Pancreas (tissue), 10 donors: ENCODE results near the gene PTPRG. TPM values are rescaled to one million over a fixed set of nuclear protein-coding genes. Genes with fewer than 3 reads are reported as not detected.
A peak's percentile ranks its signal among the peaks of the same experiment; 100 is the strongest.

ENCODE experiments used
- ATAC-seq, 4 donors: fragments of 200-7000 bp; cut with Tn5 transposase; one replicate each; pipeline versions ENCODE4 v1.8.0 to v1.9.1; 2020; ENCODE audit warnings: mild to moderate bottlenecking in 4 of 4, moderate library complexity in 4 of 4
- DNase-seq, 6 donors: peaks; one replicate each; pipeline ENCODE4 v3.0.0-alpha.2; 2020
- FAIRE-seq: peaks from 2 replicates; lab custom pipeline; 2012; peaks lifted over from hg19 to GRCh38; lab: Jason Lieb, UNC
- H3K27ac ChIP-seq, 4 donors: fragments of 200-600 bp; sonication (generic); 1 replicate in 3 of 4; 2 replicates in 1 of 4; pipeline versions ENCODE4 v1.5.0 to v1.8.0; 2020
- H3K27me3 ChIP-seq, 4 donors: fragments of 200-600 bp; one replicate each; pipeline ENCODE4 v1.8.0; 2021
- H3K36me3 ChIP-seq, 3 donors: fragments of 200-600 bp; sonication (generic) in 1 of 3; one replicate each; pipeline versions ENCODE4 v1.5.0 to v1.8.0; 2020 to 2021
- H3K4me1 ChIP-seq, 3 donors: fragments of 200-600 bp; one replicate each; pipeline ENCODE4 v1.8.0; 2021
- H3K4me3 ChIP-seq, 4 donors: fragments of 200-600 bp; sonication (generic) in 2 of 4; one replicate each; pipeline versions ENCODE4 v1.5.0 to v1.8.0; 2020 to 2021
- H3K9me3 ChIP-seq, 4 donors: fragments of 200-600 bp; one replicate each; pipeline ENCODE4 v1.8.0; 2021
- CTCF ChIP-seq, 4 donors: fragments of 200-600 bp; sonication (generic) in 3 of 4; IDR thresholded peaks; one replicate each; pipeline versions ENCODE4 v1.5.0 to v1.8.0; 2021; ENCODE audit warnings: antibody characterized with exemption in 4 of 4
- WGBS, 2 donors: extraction: QIAGEN DNeasy Blood & Tissue Kit; methylation state at CpG; one replicate each; pipeline ENCODE4 v1.1.7; 2013; 5-methylcytosine and 5-hydroxymethylcytosine counted together
- intact Hi-C, 3 donors: fragments of 100-400 bp; cut with DNase I; formaldehyde crosslinking; loops; one replicate each; pipeline versions ENCODE4 v1.11.1 to v1.14.2; 2022
- polyA plus RNA-seq, 2 donors: library from polyadenylated mRNA; stranded (reverse); fragments of 200-250 nt; gene quantifications; one replicate each; pipeline ENCODE4 v1.2.3, GENCODE V29; 2013
- total RNA-seq, 6 donors: library from RNA; stranded (reverse); fragmentation: NEBNext Ultra II Directional in 4 of 6; extraction: Animal tissue kit (Norgen Biotek cat#: 25700) in 4 of 6; gene quantifications; one replicate each; pipeline versions ENCODE4 v1.2.1 to v1.2.4, GENCODE V29; 2021 to 2023
- donor health status: healthy with polysubstance abuse.
- donor health status: DM: no; HTN: no; CAD: no; lungs with moderate emphysema.
- donor health status: DM: no; HTN: no; CAD: no.
- donor health status: control.
- donor health status: control.
- donor health status: Bipolar disorder and iron deficiency.
- donor health status: DM: yes; HTN: yes; CAD: no.
- donor health status: DM: no; HTN: no; CAD: no.
- donor health status: DM: no; HTN: no; CAD: no.
- donor health status: DM: yes; HTN: yes; CAD: no.

PTPRG gene
- total and polyA plus RNA-seq, 8 donors, result 2.8 to 20.5 (median 9.5) TPM

DNA sequence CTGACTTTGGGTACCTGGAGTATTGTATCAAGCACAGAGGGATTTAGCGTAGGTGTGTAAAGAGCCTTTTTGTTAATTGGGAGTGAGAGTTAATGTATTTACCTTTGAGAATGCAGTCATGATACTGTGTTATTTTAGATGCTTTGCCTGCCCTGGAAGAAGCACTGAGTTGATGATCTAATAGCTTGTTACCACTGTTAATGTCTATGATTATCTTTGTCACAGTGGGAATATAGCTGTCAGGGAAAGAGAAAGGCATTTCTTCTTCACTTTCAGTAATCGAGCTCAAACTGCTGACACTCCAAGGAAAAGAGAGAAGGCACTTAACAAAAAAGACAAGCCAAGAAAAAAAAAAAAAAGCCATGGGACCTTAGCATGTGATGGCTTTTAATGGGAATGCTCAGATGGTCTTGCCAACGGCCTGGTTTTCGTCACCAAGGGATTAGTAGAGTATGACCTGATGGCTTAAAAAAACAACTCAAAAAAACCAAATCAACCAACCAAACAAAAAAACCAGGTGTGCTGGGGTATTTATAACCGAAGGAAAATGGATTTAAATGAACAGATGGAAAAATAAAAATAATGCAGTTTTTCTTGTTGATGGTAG is 387.4 kb downstream of the PTPRG start:
- WGBS, 2 donors, result 89% methylated on average over 5 of the region's 5 CpGs
- Histone ChIP-seq H3K4me3 (no peak overlapping the region), H3K27me3 (no peaks in the 10 kb centered on the region), H3K36me3 (no peaks in the 10 kb centered on the region), H3K4me1 (peaks cover 0 to 3% (median 0%) of the 10 kb centered on the region in 3 donors), H3K9me3 (no peaks in the 10 kb centered on the region), H3K27ac (no peak overlapping the region)
- FAIRE-seq (no peak), ATAC-seq (no peak), DNase-seq (no peak)
- intact Hi-C loops, result no loop called here
- TF ChIP-seq CTCF (IDR thresholded peaks at IDR 0.05), result no peak

DNA sequence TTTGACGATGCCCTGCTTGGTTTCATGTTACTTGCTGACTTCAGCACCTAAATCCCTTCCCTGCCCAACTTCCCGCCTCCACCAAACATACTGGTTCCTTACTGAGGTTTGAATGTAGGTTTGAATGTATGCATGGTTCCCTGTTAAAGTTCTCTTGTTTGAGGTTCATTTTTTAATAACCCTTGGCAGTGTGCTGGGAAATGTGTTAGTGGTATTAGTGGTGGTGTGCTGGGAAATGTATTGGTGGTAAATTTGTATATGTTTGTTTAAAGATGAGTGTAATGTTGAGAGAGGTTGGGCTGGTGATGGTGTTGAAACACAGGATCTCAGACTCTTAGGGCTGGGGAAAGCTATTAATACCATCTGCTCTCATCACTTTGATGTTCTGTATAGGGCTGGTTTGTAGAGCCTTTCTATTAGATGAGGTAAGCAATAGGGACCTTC is 392.7 kb downstream of the PTPRG start:
- intact Hi-C loops, result no loop called here
- no peak for DNase-seq
- H3K4me3 ChIP-seq, result no peak overlapping the region
- no peak overlapping the region for H3K27ac ChIP-seq
- H3K4me1 ChIP-seq, result peaks cover 6 to 18% (median 8%) of the 10 kb centered on the region in 3 donors
- H3K36me3 ChIP-seq, result no peaks in the 10 kb centered on the region
- FAIRE-seq, result no peak
- TF ChIP-seq CTCF (IDR thresholded peaks at IDR 0.05), result no peak
- no peaks in the 10 kb centered on the region for H3K27me3 ChIP-seq
- WGBS, 2 donors, result 74 to 84% methylated on average over 2 of the region's 2 CpGs
- H3K9me3 ChIP-seq, result no peaks in the 10 kb centered on the region
- ATAC-seq, result no peak

- H3K4me3 ChIP-seq, result peak overlapping the region in 1 of 4 donors; percentile 20
- no peaks in the 10 kb centered on the region for H3K9me3 ChIP-seq
- no peaks in the 10 kb centered on the region for H3K27me3 ChIP-seq
- H3K36me3 ChIP-seq, result no peaks in the 10 kb centered on the region
- TF ChIP-seq CTCF (IDR thresholded peaks at IDR 0.05), result no peak
- ATAC-seq, result peak; percentile 68 to 81 (median 78)
- no peak for DNase-seq
- WGBS, 2 donors, result 12 to 18% methylated on average over 2 of the region's 2 CpGs
- H3K27ac ChIP-seq, result peak overlapping the region in 2 of 4 donors; percentile 55 to 77
- H3K4me1 ChIP-seq, result peaks cover 6 to 18% (median 8%) of the 10 kb centered on the region in 3 donors
- intact Hi-C loops, result no loop called here
- no peak for FAIRE-seq
Observed at GRCh38 chr3:61955483-61955882, 394.1 kb downstream of the PTPRG start.

DNA sequence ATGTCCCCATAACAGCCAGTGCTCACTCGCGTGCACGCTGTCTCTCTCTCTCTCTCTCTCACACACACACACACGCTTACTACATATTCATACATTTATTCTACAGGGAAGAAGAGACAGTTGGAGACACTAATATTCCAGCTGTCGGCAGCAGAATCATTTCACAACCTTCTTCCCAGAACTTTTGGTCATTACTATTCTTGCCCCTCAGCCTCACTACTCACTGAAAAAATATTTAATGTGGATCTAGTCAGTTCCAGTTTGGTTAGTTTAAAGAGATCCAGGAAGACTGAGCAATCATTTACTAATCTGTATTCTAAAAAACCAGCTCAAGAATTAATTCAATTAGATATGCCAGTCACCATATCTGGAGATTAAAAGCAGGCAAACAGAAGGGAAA is 394.9 kb downstream of the PTPRG start:
- H3K4me3 ChIP-seq, result peak overlapping the region in 2 of 4 donors; percentile 4 to 20
- H3K4me1 ChIP-seq, result peaks cover 6 to 18% (median 8%) of the 10 kb centered on the region in 3 donors
- ATAC-seq, result peak; percentile 33 to 86 (median 72)
- no peak for DNase-seq
- H3K27me3 ChIP-seq, result no peaks in the 10 kb centered on the region
- no peaks in the 10 kb centered on the region for H3K36me3 ChIP-seq
- intact Hi-C loops, result no loop called here
- H3K9me3 ChIP-seq, result no peaks in the 10 kb centered on the region
- FAIRE-seq, result no peak
- TF ChIP-seq CTCF (IDR thresholded peaks at IDR 0.05), result no peak
- H3K27ac ChIP-seq, result peak overlapping the region in 2 of 4 donors; percentile 55 to 77
- 25 to 40% methylated on average over 5 of the region's 5 CpGs for WGBS, 2 donors

- intact Hi-C loops, result no loop called here
- FAIRE-seq (no peak), DNase-seq (no peak), ATAC-seq (no peak)
- Histone ChIP-seq H3K27ac (no peak overlapping the region), H3K36me3 (no peaks in the 10 kb centered on the region), H3K9me3 (no peaks in the 10 kb centered on the region), H3K4me3 (no peak overlapping the region), H3K27me3 (no peaks in the 10 kb centered on the region), H3K4me1 (peaks cover 6 to 18% (median 8%) of the 10 kb centered on the region in 3 donors)
- no peak for TF ChIP-seq CTCF (IDR thresholded peaks at IDR 0.05)
- WGBS, 2 donors, result 77 to 81% methylated on average over 2 of the region's 2 CpGs
Observed at GRCh38 chr3:61957259-61957658, 395.9 kb downstream of the PTPRG start.
